Left forelimb (tissue), 1 donor: Measurements from ENCODE around the gene SLC7A6.

Source experiments
- DNase-seq: peaks from one replicate; pipeline ENCODE4 v3.0.0-alpha.2; 2018; ENCODE audit warnings: low spot score

Gene SLC7A6

DNA sequence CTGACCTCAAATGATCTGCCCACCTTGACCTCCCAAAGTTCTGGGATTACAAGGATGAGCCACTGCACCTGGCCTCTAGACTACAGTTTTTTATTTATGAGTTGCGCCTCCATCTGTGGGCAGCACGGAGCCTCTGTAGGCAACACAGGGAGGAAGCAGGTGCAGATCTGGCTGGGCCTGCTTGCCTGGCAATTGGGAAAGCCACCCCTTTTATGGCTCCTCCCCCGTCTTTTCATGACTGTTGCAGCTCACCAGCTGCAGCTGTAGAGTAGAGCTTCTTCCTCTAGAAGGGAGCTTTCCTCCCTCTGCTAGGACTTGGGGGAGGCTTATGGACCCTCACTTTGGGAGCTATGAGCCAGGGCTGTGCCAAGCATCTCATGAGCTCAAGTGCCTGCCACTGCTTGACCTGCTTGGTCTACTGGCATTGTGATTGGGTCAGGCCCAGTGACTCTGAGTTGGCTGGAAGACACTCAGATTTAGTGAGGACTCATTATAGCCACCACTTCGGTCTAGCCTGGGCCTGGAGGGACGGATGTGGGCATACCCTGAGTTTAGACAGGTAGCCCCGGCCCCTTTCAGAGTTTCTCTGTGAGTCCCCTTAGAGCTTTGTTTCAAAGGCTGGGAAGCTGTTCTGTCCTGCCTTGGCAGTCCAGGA is 6.9 kb upstream of the SLC7A6 start:
- DNase-seq, result no peak

DNA sequence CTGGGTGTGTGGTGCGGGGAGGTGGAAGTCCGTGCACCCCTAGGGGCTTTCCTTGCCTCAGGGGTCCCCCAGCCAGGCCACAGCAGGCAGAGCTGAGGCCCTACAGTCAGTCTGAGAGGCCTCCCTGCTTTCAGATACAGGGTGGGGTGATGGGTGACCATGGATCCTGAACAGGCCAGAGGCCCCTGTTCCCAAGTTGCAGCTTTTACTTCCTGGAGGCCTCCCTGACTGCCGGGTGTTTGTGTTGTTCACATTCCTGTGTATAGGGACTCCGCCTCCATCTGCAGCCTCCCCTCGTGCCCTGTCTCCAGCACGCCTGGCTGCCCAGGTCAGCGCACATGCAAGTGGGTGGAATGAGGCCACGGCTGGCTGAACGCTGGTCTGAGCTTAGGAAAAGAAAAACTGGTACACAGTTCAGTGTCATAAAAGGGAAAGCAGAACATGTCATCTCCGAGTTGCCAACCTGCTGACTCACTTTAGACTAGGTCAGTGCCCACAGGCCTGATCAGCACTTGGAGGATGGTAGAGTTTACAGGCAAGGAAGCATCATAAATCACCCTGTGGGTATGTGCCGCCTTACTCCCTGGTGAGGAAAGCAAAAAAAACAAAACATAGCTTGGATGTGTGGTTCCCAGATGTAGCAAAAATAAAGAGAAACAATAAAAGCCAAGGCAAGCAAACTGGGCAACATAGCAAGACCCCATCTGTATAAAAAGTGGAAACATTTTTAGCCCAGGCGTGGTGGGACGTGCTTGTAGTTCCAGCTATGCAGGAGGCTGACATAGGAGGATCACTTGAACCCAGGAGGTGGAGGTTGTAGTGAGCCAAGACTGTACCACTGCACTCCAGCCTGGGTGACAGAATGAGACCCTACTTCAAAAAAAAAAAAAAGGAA is 6.2 kb upstream of the SLC7A6 start:
- DNase-seq, result no peak

DNA sequence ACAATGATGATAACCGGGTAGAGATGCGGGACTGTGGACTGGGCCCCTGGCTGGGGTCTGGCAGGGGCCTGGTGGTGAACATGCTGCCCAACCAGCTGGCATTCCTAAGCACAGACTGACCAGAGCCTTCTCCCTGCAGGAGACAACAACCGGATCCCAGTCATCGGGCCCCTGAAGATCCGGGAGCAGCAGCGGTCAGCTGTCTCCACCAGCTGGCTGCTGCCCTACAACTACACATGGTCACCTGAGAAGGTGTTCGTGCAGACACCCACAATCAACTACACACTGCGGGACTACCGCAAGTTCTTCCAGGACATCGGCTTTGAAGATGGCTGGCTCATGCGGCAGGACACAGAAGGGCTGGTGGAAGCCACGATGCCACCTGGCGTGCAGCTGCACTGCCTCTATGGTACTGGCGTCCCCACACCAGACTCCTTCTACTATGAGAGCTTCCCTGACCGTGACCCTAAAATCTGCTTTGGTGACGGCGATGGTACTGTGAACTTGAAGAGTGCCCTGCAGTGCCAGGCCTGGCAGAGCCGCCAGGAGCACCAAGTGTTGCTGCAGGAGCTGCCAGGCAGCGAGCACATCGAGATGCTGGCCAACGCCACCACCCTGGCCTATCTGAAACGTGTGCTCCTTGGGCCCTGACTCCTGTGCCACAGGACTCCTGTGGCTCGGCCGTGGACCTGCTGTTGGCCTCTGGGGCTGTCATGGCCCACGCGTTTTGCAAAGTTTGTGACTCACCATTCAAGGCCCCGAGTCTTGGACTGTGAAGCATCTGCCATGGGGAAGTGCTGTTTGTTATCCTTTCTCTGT is 5.1 kb upstream of the SLC7A6 start:
- no peak for DNase-seq

DNA sequence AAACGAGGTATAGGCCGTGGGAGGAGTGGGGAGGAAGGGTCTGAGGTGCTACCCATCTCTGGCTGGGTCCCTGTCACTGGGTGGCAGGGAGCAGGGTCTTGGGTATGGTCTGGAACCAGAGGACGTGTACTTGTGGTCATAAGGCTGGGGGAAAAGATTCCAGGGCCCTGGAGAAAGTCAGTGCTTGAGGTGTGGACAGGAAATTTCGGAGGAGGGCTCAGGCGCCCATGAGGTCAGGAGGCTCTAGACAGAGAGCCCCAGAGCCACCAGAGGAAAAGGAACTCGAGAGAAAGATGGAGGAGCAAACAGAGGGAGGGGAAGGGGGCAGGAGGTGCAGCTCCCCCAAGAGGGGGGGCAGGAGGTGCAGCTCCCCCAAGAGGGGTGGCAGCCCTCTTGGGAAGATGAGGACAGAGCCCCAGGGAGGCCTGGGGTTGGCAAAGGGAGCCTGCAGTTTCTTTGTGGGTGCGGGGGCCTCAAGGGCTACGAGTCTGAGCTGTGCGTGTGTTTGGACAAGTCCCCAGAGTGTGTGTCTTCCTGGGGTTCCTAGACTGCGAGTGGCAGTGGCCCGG is 683 bp upstream of the SLC7A6 start:
- DNase-seq, result no peak

DNA sequence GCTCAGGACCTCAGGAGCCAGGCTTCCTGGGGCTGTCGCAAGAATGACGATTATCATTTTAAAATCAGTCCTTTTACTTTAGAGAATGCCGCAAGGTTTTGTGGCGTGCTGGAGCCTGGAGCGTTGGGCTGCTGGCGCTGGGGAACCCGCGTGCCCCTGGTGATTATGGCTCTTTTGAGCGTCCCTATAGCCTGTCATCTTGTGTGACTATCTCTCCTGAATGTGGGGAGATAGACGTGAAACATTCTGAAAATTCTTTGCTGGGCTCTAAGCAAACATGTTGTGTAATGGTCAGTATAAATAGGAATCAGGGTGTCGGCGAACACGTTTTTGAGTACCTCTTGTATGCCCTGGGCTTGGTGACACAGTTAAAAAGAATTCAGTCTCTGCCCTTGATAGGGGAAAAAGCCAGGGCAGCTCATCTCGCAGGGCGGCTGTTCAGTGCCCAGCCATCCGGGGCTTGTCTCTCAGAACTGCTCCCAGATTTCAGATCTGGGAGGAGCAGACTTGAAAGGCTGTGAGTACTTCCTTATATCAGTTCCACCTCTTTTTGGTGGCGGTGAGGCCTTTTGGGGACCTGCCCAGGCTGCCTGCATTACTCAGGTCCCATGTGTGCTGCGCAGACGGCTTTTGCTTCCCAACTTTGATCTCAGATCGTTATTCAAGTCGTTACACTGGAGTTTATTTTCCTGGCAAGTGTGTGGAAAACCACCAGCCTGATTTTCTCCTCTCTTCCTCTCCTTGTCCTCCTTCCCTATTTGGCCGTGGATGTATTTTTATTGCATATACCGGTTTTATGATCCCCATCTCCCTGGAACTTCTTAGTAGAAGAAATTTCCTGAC is 973 bp downstream of the SLC7A6 start:
- DNase-seq, result no peak

DNA sequence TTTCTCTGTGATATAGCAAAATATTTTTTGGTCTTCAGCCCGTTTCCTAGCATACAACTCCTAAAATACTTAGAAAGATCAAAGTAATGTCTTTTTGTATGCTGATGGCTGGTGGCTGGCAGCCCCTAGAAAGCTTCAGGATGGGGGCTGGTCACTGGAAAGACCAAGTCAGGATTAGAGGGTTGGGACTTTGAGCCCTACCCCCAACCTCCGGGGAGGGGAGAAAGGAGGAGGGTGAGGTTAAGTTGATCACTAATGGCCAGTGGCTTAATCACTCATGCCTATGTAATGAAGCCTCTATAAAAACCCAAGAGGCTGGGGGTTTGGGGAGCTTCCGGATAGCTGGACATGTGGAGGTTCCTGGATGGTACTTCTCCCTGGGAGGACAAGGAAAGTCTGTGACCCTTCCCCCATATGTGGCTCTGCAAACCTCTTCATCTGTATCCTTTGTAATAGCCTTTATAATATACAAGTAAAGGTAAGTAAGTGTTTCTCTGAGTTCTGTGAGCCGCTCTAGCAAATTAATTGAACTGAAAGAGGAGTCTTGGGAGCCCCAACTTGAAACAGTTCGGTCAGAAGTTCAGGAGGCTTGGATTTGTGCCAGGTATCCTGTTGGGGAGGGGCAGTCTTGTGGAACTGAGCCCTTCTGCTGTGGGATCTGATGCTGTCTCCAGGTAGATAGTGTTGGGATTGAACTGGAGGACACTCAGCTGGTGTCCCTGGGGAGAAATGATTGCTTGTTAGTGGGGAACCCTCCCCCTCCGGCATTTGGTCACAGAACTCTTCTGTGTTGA is 3.5 kb downstream of the SLC7A6 start:
- DNase-seq, result no peak

DNA sequence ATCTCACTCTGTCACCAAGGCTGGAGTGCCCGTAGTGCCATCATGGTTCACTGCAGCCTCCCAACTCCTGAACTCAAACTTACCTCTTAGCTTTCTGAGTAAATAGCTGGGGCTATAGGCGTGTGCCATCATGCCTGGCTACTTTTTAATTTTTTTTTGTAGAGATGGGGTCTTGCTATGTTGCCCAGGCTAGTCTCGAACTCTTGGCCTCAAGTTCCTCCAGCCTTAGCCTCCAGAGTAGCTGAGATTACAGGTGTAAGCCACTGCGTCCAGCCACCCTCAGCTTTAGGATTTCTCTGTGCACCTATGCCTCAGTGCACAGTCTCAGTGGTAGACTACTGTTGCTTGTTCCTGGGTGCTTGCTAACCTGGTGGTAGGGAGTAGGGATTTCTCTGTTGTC is 5.5 kb downstream of the SLC7A6 start:
- no peak for DNase-seq

DNA sequence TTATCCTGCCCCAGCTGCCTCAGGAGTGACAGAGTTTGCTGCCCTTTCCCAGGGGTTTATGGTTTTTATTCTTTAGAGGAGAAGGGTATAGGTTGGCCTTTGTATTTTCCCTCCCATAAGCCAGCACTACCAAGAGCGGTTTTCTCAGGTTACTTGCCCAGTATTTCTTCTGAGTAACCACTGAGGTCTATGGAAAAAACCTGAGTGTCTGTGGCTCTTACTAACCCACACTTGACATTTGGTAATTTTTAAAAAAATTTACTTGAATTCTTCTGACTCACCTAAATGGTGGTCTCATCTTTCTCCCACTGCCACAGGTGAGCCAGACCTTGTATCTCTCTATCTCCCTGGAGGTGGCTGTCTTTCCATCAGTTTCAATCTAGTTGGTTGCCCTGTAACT is 6.0 kb downstream of the SLC7A6 start:
- DNase-seq, result no peak

DNA sequence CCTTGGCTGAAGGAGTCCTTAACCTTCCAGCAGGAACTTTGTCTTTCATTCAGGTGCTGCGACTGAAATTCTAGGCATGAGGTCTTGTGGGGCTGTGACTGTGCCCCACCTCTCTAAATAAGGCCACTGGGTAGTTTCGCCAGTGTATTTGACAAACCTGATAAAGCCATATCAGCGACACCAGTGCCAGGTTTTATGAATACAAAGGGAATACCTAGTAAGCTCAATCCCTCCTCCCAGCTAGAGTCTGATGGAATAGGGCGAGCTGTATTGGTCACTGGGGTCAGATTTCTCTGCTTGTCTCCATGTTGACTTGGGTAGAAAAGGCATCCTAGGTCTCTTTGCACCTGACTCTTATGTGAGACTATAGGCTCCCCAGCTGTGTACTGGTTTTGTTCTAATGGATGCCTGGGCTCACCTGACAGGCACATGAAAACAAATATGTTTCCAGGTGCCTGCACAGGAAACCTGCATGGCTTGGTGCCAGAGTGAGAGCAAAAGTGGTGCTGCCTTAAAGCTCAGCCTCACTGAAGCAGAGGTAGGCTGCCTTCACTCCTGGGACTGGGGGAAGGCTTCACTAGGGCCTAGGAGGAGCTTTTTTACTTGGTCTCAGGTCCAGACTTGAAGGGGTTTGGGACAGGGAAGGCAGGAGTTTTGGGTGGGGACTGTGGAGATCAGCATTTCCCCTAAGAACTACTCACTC is 8.3 kb downstream of the SLC7A6 start:
- no peak for DNase-seq

DNA sequence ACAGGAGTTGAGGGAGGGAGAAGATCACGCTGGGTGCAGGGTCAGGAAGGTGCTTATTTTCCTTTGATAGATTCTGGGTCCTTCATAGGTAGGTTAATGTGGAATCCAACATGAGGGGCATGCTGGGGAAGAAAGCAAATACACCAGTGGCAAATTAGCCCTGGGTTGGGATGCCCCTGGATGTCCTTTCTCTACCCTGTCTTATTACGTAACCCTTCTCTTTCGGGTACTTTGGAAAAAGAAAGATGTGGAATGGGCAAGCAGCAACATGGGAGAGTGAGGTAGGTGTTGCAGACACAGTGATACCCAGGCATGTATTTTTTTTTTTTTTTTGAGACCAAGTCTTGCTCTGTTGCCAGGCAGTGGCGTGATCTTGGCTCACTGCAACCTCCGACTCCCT is 9.1 kb downstream of the SLC7A6 start:
- no peak for DNase-seq

DNA sequence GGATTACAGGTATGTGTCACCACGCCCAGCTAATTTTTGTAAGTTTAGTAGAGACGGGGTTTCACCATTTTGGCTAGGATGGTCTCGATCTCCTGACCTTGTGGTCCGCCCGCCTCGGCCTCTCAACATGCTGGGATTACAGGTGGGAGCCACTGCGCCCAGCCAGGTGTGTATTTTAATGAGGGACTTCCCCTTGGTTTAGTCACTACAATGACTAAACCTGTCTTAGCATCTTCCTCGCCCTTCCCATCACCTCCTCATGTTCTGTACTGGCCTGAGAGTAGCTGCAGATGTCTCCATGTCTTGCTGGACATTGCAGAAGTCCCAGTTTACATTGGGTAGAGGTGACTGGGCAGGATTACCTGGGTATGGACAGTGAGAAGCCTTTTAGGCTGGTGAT is 9.6 kb downstream of the SLC7A6 start:
- no peak for DNase-seq

DNA sequence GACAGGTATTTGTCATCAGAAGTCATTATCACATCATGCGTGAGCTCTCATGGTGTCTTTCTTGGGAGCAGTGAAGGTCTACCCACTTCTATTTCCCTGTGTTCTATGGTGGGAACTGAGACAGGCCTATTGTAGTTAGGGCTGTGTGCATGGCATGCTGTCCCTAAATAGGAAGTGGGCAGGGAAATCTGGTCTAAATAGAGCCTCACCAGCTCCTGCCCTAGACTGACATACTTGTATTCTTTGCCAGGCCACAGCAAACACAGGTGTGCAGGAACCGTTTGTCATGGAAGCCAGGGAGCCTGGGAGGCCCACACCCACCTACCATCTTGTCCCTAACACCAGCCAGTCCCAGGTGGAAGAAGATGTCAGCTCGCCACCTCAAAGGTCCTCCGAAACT is 10.1 kb downstream of the SLC7A6 start:
- no peak for DNase-seq

DNA sequence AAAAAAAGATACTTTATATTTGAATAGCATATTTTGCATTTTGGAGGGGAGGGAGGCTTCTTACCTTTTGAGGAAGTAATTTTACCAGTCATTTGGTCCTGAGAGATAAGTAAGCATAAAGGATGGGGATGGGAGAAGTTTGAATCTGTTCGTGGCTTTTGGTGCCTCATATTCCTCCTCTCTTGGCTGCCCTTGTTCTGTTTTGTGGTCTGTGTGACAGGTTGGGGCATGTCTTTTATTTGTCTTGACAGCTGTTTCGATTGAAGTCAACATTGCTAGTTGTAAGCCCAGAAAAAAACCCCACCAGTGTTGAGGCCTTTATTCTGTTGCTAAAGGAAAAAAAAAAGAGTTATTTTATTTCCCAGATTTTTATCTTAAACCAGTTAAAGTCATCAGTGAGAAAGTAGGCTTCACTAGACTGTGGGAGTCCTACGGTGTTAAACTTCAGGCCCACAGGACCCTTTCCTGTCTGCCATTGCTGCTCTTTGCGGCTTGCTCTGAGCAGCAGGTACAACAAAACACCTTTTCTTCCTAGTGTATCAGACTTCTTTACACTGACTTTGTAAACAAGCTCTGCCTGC is 11.4 kb downstream of the SLC7A6 start:
- no peak for DNase-seq

DNA sequence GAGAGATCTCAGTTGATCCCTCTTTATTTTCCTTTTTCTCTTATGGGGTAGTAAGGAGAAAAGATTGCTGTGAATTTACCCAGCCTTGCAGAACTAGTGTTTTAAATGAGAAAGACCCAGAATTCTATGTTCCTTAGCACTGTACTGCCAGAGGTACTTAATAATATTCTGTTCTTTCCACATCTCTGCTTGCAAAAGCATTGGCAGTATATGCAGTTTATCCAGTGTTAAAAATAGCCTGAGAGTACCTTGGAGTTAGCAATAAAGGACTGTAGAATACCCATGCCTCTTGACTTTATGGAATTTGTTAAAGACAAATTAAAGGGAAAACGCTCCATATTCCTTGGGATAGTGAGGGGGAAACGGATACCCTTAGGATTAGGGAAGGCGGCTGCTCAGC is 11.9 kb downstream of the SLC7A6 start:
- no peak for DNase-seq

DNA sequence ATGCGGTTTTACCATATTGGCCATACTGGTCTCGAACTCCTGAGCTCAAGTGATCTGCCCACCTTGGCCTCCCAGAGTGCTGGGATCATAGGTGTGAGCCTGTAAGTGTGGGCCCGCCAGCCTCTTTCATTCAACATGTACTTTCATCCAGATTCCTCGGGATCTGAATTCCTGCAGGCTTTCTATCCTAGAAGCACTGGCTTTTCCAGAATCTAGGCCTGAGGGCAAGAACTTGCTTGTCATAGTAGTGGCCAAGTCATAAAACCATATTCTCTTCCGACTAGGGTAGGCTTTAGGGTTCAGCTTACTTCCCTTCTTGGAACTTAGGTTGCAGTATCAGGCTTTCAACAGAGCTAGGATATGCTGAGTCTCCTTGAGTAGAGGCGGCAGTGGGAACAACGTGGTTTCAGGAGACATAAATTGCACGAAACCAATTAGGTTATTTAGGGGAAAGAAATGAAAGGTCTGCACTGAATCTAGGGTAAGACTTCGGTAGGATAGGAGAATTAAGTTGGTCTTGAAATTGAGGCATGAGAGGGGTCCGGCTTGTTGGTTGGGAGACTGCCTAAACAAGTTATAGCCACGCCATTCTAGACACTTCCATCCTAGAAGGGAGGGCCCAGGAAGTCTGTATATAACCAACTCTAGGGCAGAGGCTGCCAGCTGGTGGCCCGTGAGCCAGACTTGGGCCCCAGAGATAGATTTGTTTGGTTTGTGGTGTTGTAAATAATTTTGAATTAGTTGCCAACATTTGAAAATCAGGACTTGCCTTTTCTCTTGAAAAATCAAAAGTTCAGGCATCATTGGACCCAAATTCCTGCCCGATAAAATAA is 15.6 kb downstream of the SLC7A6 start:
- DNase-seq, result no peak

DNA sequence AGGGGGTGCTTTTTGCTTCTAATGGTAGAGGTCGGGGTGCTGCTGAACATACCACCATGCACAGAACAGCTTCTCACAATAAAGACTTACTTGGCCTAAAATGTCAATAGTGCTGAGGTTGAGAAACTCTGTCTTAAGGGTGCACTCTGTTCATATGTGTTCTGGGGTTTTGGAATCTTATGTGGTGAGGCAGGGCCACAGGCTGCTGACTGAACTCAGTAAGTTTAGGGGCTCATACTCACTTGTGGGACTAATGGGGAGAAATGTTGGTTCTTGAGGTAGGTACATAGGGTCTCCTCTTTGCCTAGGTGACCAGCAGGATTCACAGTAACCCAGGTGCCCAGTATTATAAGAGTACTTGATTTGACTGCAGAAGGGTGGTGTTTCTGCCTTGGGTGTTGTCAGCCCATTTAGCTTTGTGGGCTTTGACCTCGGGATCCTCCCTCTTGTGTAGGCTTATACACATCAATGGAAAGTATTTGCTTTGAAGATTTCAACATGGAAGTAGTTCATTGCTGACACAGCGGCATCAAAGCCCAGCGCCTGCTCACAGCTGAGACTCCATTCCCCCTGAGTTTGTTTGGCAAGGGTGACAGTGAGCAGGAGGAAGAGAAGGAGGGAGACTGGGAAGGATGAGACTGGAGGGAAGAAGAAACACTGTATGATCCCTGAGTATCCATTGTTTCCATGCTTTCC is 17.2 kb downstream of the SLC7A6 start:
- no peak for DNase-seq

DNA sequence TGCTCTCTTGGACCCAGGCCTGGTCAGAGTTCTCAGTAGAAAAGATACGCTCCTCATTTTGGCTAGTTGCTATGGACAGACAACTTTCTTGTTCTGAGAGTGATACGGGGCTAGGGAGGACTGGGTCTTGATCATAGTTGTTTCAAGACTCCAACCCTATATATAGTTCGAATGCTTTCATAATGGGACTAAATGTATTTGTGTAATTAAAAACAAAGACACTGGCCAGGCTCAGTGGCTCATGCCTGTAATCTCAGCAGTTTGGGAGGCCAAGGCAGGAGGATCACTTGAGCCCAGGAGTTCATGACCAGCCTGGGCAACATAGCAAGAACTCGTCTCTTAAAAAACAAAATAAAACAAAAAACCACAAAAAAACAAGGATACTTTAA is 17.7 kb downstream of the SLC7A6 start:
- no peak for DNase-seq

DNA sequence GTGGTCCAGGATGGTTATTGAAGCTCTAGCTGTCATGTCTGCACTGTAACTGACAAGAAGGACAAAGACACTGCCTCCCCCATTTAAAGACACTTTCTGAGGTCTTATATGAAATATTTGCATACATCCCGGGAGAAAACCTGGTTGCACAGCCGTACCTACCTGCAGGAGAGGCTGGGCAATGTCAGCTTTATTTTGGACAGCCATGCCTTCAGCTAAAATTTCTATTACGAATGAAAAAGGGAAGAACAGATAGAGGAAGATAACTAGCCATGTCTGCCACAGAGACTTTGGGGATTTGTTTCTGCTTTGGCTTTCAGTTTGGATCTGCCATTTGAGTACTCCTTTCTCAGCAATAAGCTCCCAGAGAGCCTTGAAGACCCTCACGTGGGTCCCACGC is 19.0 kb downstream of the SLC7A6 start:
- DNase-seq, result no peak
